Choroid plexus epithelial cell (primary cell): ENCODE measurements around the gene SPINK5.
"Not testable (repeated sequence)": the region's sequence is repeated elsewhere in the genome, so short reads cannot be mapped to it uniquely, and the experiment has no call there.

Source experiments
- DNase-seq: peaks from one replicate; pipeline ENCODE4 v3.0.0-alpha.2; 2010; ENCODE audit warnings: low read depth
- H3K4me3 ChIP-seq: 2 replicates; pipeline ENCODE4 v1.5.1; 2011; ENCODE audit warnings: low read depth, mild to moderate bottlenecking, control low read depth, low read length, moderate library complexity
- CTCF ChIP-seq: conservative IDR thresholded peaks from 2 replicates; pipeline ENCODE4 v1.5.1; 2011; ENCODE audit warnings: low read depth, mild to moderate bottlenecking, control low read depth, inconsistent platforms, low read length, moderate library complexity

The SPINK5 gene

GRCh38 chr5:148042881-148043280, 20.9 kb upstream of the SPINK5 start:
- no peak for DNase-seq
- no peak overlapping the region for H3K4me3 ChIP-seq
- no peak for TF ChIP-seq CTCF

DNA sequence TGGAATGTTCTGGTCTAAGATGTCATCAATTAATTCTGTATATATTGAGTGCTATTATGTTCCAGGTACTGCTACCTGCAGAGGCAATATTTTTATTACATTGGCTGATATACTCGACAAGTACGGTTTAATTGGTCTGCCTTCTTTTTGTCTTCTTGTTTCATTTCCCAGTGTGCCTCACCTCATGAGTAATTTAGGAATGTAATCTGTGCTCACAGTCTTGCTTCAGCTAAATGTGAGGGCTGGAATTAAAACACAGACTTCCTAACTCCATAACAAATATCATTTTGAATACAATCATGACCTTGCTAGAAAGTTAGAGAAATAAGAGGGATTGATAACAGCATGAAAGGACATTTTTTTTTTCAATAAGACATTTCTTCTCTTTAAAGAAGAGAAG, 20.1 kb upstream of the SPINK5 start:
- no peak overlapping the region for H3K4me3 ChIP-seq
- no peak for TF ChIP-seq CTCF
- DNase-seq, result no peak

- H3K4me3 ChIP-seq, DNase-seq: not testable (repeated sequence)
Observed at GRCh38 chr5:148055160-148055559, 8.6 kb upstream of the SPINK5 start.

DNA sequence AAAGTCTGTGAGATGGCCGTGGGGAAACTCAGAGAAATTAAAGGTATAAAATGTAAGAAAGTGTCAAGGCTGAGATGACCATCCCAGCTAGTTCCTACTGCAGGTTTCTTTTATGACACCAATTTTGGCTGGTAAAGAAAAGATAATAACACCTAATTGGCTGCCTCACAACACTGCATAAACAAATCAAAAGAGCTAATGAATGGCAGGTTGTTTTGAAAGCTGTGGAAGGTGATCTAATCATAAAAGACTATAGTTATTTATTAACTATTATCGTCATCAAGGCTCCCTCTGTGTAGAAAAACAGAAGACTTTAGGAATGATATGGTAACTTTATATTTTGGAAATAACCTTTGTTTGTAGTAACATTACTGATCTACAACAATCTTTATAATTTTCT, 3.5 kb upstream of the SPINK5 start:
- no peak for DNase-seq
- no peak overlapping the region for H3K4me3 ChIP-seq
- TF ChIP-seq CTCF, result no peak

DNA sequence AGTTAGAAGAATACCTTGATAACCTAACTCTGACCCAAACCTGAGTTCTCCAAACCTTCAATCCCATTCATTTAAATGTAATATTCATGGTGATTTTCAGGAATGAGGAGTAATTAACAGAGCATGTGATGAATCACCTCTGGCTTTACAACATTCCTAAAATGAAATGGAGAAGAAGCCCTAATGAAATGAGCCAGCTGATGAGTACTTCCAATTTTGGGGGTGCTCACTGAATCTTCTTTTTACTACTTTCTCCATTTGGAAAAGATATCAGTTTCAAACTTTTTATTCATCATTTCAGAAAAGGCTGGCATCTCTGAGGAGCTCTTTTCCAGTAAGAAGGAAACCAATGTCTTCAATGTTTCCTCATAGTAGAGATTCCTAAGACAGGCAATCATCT, 2.9 kb upstream of the SPINK5 start:
- no peak overlapping the region for H3K4me3 ChIP-seq
- DNase-seq, result no peak
- no peak for TF ChIP-seq CTCF

DNA sequence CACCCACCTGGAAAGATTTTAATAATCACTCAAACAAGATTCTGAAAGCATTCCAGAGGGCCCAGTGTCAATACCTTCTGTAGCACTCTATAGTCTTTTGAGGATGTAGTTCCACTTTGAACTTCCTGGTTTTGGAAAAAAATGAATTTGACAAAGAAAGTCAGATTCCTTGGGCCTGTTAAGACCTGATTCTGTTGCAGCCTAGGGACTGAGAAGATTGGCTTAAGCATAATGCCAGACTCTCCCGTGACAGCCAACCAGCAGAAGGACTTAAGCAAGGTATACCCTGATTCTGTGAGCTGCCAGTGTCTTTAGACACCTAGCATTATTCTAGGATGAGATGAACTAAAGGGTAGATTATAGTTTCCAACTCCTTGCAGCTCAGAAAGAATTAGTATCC, 6.8 kb downstream of the SPINK5 start:
- H3K4me3 ChIP-seq, result no peak overlapping the region
- TF ChIP-seq CTCF, result no peak
- DNase-seq, result no peak

DNA sequence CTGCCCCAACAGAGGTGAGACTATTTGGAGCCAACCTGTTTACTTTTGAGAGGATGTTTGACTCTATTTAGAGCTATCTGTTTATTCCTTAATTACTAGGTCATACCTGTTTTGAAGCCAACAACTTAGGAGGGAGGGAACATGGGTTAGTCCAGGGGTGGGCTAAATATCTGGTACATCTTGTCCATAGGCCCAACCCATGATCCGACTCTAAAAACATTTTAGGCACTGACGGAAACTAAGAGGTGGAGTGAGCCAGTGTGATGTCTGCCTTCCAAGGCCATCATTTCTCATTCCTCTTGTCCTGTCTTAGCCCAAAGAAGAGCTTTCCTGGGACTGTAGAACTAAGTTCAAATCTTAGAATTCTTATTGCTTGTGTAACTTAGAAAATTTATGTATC, 8.4 kb downstream of the SPINK5 start:
- TF ChIP-seq CTCF, result no peak
- no peak overlapping the region for H3K4me3 ChIP-seq
- no peak for DNase-seq

DNA sequence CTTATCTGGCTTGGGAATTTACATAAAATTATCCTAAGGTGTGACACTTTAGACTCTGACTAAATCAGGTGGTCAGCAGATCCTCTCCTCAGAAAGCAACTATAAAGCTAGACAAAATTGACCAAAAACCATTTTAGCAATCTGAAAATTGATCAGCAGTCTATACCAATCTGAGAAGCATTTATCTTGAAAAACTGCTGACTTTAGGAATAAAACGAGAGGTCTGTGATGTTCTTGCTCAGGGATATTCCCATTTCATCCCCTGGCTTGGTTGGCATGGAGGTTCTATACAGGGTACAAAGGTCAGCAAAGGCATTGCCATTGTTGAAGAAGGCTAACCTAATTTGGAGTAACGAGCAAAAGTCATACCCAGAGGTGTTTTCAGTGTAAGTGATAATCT, 11.7 kb downstream of the SPINK5 start:
- DNase-seq, result no peak
- TF ChIP-seq CTCF, result no peak
- H3K4me3 ChIP-seq, result no peak overlapping the region
